GM12873 (cell line): ENCODE measurements around the gene COPS6.

ENCODE experiments used
- CTCF ChIP-seq: IDR thresholded peaks from 2 replicates; pipeline ENCODE4 v1.5.1; 2012; ENCODE audit warnings: low read depth, mild to moderate bottlenecking, moderate library complexity, low read length, control low read depth; ENCODE audit not compliant: insufficient read depth; ENCODE audit errors: missing control alignments

Gene COPS6

DNA sequence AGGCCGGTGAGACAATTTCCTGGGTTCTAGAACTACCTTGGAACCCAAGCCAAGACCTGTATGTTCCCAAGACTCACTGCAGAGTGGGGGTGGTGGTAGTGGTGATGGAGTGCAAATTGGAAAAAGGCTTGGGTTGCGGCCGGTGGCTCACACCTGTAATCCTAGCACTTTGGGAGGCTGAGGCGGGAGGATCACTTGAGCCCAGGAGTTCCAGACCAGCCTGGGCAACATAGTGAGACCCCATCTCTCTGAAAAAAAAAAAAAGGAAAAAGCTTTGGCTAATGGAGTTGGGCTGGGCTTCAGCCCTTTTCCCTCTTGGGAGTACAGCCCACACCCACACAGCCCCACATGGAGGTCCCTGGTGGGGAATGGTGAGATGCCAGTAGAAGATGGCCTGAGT, 16.8 kb downstream of the COPS6 start:
- TF ChIP-seq CTCF = no peak

GRCh38 chr7:100106633-100107032, 17.9 kb downstream of the COPS6 start:
- TF ChIP-seq CTCF = no peak

DNA sequence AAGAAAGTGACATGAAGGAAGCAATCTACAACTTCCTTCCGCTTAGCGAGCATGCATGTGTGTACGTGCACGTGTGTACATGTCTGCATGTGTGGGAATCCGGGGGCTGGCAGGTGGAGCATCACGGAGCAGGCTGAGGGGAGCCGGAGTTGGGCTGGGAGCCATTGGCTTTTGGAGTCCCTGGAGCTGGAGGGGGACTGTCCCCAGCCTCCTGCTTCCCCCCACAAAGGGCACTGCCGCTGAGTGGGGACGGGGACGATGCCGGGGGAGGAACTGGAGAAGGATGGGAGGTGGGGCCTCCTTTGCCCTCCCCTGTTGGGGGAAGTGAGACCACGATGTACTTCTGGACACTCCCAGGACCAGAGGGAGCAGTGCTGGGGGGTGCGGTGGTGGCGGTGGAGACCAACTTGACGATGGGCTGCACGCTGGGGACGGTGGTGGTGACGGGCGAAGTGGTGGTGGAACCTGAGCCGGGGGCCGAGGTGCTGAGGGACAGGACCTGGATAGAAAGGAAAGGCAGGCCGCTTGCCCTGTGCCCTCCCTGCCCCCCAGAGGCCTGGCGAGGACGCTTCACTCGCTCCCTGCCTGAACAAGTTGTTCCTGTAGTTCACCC, 18.5 kb downstream of the COPS6 start:
- no peak for TF ChIP-seq CTCF

- TF ChIP-seq CTCF = no peak
Measured at GRCh38 chr7:100107890-100108289, 19.1 kb downstream of the COPS6 start.

- no peak for TF ChIP-seq CTCF
Measured at GRCh38 chr7:100109521-100110163, 20.9 kb downstream of the COPS6 start.

DNA sequence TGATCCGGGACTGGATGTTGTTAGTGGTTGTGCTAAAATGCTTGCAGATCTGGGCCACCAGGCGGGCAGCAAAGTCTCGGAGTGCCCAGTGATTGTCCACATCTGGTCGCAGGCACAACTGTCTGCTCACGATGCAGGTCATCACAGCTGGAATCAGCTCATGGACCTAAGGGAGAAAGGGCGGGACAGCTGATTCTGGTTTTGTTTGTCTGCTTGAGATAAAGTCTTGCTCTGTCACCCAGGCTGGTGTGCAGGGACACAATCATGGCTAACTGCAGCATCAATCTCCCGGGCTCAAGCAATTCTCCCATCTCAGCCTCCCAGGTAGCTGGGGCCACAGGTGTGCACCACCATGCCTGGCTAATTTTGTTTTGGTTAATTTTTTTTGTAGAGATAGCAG, 22.4 kb downstream of the COPS6 start:
- TF ChIP-seq CTCF = no peak

DNA sequence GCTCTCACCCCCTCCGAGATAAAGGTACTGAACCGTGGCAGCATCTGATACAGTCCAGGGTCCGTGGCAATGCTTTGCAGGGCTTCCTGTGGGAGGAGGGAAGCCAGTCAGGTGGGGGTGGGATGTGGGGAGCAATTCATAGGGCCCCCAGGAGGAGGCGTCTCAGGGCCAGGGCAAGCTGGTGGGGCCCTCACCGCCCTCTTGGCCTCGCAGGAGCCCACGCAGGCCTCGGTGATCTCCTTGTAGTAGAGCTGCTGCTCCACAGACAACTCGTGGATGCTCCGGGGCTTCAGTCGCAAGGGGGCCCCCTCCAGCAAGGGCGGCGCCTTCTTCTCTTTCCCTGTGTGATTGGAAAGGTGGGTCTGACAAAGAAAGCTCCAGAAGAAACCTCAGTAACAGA, 23.1 kb downstream of the COPS6 start:
- no peak for TF ChIP-seq CTCF

DNA sequence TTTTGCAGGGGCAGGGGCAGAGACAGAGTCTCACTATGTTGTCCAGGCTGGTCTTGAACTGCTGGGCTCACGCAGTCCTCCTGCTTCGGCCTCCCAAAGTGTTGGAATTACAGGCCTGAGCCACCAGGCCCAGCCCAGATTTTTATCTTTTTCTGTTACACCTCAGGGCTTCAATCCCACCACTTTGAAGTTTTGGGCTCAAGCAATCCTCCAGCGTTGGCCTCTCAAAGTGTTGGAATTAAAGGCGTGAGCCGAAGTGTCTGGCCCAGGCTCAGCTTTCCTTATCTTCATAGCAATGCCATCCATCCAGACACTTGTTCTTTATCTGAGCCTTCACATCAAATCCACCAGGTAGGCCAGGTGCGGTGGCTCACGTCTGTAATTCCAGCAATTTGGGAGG, 26.3 kb downstream of the COPS6 start:
- TF ChIP-seq CTCF = no peak
